ENCODE measurements around the gene GPX3. TPM values are rescaled to one million over a fixed set of nuclear protein-coding genes. Genes with fewer than 3 reads are reported as not detected.

Gene GPX3
- total RNA-seq, 4 donors from 2014 or later = 252 to 758 (median 352) TPM

DNA sequence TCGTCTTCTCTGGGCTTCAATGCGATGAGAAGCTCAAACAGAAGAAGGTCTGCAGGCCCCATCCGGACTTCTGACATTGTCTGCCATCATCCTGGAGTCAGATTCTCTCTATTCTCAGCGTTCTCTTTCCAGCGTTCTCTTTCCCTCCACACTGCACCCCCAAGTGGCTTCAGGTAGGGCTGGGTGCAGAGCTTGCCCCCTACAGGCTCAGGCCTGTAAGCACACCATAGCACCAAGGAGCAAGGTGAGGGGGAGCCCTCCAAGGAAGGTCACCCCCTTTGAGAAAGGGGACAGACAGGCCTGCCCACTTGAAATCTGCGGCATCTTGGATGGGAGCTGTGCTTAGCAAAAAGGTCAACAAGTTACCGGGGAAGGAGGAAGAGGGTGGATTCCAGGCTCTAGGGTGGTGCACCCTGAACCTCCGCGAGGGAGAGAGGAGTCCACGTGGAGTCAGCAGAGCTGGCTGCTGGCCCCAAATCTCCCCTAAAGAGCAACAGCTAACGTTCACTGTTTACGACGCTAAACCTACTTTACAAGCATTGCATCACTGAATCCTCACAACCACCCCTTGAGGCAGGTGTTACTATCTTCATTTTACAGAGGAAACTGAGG lies 27.5 kb downstream of the GPX3 start:
- no peaks in the 10 kb centered on the region for H3K27me3 ChIP-seq
- no peak overlapping the region for H3K27ac ChIP-seq
- peaks cover 0 to 11% (median 5%) of the 10 kb centered on the region in 4 donors for H3K4me1 ChIP-seq
- in situ Hi-C loops (cut with MboI; ENCODE audit: low pct_ligation_motif_present in 1 of 4, low pct_unique_long_range_greater_than_20kb in 1 of 4, low sequenced_read_pairs in 3 of 4) (no loop called here), intact Hi-C loops (cut with DNase I; ENCODE audit: low total_unique reads) (loop anchor here (5.0 kb wide), 1 partner anchor 46 kb away; no protein-coding TSS in a partner anchor)
- TF ChIP-seq, protein P1, sequence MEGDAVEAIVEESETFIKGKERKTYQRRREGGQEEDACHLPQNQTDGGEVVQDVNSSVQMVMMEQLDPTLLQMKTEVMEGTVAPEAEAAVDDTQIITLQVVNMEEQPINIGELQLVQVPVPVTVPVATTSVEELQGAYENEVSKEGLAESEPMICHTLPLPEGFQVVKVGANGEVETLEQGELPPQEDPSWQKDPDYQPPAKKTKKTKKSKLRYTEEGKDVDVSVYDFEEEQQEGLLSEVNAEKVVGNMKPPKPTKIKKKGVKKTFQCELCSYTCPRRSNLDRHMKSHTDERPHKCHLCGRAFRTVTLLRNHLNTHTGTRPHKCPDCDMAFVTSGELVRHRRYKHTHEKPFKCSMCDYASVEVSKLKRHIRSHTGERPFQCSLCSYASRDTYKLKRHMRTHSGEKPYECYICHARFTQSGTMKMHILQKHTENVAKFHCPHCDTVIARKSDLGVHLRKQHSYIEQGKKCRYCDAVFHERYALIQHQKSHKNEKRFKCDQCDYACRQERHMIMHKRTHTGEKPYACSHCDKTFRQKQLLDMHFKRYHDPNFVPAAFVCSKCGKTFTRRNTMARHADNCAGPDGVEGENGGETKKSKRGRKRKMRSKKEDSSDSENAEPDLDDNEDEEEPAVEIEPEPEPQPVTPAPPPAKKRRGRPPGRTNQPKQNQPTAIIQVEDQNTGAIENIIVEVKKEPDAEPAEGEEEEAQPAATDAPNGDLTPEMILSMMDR (IDR thresholded peaks at IDR 0.05) = peak; percentile 69 to 78 (median 75)
- no peak for TF ChIP-seq POLR2A (IDR thresholded peaks at IDR 0.05)
- no peaks in the 10 kb centered on the region for H3K9me3 ChIP-seq
- no peak overlapping the region for H3K4me3 ChIP-seq
- no peak for DNase-seq
- 67 to 93% methylated on average over 3 to 13 of the region's 13 CpGs for WGBS, 2 donors (ENCODE audit: low coverage in 1 of 2)
- H3K36me3 ChIP-seq = peaks cover 0 to 68% (median 27%) of the 10 kb centered on the region in 4 donors

DNA sequence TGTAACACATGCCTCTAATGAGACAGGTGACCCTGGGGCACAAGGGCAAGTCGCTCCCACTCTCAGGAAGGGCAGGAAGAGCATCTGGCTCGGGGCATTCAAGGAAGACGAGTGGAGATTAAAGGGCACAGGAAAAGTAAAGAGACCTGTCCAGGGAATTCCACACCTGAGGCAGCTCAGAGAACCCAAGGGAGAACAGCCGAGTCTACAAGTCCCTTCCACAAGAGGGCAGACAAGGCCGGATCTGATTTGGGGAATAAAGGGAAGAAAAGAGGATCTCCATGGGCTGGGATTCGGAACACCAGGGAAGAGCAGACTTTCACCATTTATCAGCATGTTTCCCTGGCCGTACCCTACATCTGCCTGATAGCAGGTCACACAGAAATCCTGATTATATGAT lies 28.1 kb downstream of the GPX3 start:
- peaks cover 0 to 62% (median 24%) of the 10 kb centered on the region in 4 donors for H3K36me3 ChIP-seq
- H3K27me3 ChIP-seq = no peaks in the 10 kb centered on the region
- 58 to 69% methylated on average over 4 to 7 of the region's 7 CpGs for WGBS, 2 donors (ENCODE audit: low coverage in 1 of 2)
- TF ChIP-seq, protein P1 (IDR thresholded peaks at IDR 0.05) = peak in 2 of 5 experiments; percentile 6 to 19
- TF ChIP-seq EP300 (IDR thresholded peaks at IDR 0.05; ENCODE audit: low read depth) = no peak
- no peak overlapping the region for H3K27ac ChIP-seq
- H3K4me3 ChIP-seq = no peak overlapping the region
- intact Hi-C loops (cut with DNase I; ENCODE audit: low total_unique reads) (loop anchor here (5.0 kb wide), 1 partner anchor 46 kb away; no protein-coding TSS in a partner anchor), in situ Hi-C loops (cut with MboI; ENCODE audit: low pct_ligation_motif_present in 1 of 4, low pct_unique_long_range_greater_than_20kb in 1 of 4, low sequenced_read_pairs in 3 of 4) (no loop called here)
- H3K4me1 ChIP-seq = peaks cover 0 to 16% (median 5%) of the 10 kb centered on the region in 4 donors
- DNase-seq = no peak
- no peaks in the 10 kb centered on the region for H3K9me3 ChIP-seq

DNA sequence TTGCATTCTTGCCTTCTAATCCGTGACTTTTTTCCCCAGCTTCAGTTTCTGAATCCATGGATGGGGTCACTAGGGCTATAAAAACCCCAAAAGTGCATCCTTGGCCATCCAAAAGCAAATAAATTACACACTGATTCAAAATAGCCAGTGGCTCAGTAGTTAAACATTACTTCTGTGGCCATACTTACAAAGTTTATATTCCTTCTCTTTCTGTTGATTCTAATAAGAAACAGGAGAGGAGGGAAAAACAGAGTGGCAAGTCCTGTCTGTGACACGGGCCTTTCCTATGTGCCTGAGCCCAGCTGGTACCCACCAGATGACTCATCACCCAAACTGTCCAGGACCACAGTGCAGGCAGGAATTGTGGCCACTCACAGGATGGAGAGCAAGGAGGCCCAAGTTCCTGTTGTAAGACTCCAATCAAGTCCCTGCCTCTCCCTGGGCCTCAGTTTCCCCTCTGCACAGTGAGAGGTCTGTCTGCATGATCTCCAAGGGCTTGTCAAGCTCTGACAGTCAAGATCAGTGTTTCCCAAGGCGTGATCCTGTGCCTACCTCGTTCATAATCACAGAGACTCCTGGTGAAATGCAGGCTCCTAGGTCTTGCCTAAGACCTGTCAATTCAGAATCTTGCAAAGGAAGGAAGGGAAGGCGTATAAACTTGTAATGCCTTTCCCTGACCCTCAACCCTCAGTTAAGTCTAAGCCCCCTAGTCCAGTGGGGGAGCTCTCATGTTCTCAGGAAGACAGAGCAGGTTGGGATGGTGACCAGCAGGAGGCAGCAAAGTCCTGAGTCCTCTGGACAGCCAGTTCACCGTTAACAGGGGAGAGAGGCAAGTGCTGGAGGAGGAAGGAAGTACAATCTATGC lies 30.9 kb downstream of the GPX3 start:
- H3K36me3 ChIP-seq = peaks cover 0 to 46% (median 15%) of the 10 kb centered on the region in 4 donors
- no peaks in the 10 kb centered on the region for H3K9me3 ChIP-seq
- intact Hi-C loops (cut with DNase I; ENCODE audit: low total_unique reads) = loop anchor here (2.0 kb wide), 1 partner anchor 64 kb away; no protein-coding TSS in a partner anchor
- in situ Hi-C loops (cut with MboI; ENCODE audit: low pct_ligation_motif_present in 1 of 4, low pct_unique_long_range_greater_than_20kb in 1 of 4, low sequenced_read_pairs in 3 of 4) = loop anchor here (5.0 to 10.0 kb wide), 2 partner anchors 64 to 66 kb away; no protein-coding TSS in a partner anchor
- H3K27me3 ChIP-seq = no peaks in the 10 kb centered on the region
- 60 to 80% methylated on average over 1 to 6 of the region's 6 CpGs for WGBS, 2 donors (ENCODE audit: low coverage in 1 of 2)
- TF ChIP-seq, protein P1 (IDR thresholded peaks at IDR 0.05) = peak; percentile 85 to 95 (median 86)
- no peak for TF ChIP-seq POLR2AphosphoS5 (IDR thresholded peaks at IDR 0.05)
- peak; percentile 89 for DNase-seq
- peak overlapping the region; percentile 15 to 82 (median 43) for H3K27ac ChIP-seq
- peaks cover 5 to 34% (median 13%) of the 10 kb centered on the region in 4 donors for H3K4me1 ChIP-seq
- no peak overlapping the region for H3K4me3 ChIP-seq

DNA sequence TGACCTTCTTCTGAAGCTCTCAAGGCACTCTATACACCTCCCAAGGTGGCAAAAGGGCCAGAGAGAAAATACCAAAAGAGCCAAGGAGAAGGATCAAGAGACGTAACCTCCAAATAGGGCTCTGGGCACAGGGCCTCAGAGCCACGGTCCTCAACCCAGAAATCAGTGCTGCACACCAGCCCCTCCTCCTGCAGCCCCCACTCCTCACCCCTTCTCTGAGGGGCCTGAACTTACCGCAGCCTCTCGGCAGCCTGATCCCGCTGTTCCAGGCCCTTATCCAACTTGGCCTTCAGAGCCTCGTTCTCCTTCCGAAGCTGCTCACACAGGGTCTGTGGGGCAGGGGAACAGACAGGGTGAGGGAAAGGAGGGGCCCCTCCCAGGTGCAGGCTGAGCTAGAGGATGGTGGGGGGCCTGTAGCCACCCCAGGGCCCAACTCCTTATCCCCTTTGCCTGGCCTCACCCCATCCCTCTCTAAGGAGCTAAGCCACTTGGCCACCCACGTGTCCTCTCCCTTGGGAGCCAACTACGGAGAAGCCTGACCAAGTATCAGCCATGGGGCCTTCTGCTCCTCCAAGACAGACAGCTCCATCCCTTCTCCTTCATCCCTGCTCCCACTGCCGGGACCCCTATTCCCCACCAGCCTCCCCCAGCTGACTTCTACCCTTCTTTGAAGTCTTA lies 31.7 kb downstream of the GPX3 start:
- TF ChIP-seq POLR2A (IDR thresholded peaks at IDR 0.05) (no peak), EP300 (IDR thresholded peaks at IDR 0.05; ENCODE audit: low read depth) (no peak), POLR2AphosphoS5 (IDR thresholded peaks at IDR 0.05) (no peak)
- TF ChIP-seq, protein P1 (IDR thresholded peaks at IDR 0.05) = no peak
- DNase-seq = no peak
- peaks cover 5 to 34% (median 13%) of the 10 kb centered on the region in 4 donors for H3K4me1 ChIP-seq
- 73 to 78% methylated on average over 2 to 10 of the region's 10 CpGs for WGBS, 2 donors (ENCODE audit: low coverage in 1 of 2)
- no peaks in the 10 kb centered on the region for H3K27me3 ChIP-seq
- no peaks in the 10 kb centered on the region for H3K9me3 ChIP-seq
- H3K36me3 ChIP-seq = peaks cover 0 to 39% (median 18%) of the 10 kb centered on the region in 4 donors
- in situ Hi-C loops (cut with MboI; ENCODE audit: low pct_ligation_motif_present in 1 of 4, low pct_unique_long_range_greater_than_20kb in 1 of 4, low sequenced_read_pairs in 3 of 4) (loop anchor here (5.0 to 10.0 kb wide), 2 partner anchors 63 to 65 kb away; no protein-coding TSS in a partner anchor), intact Hi-C loops (cut with DNase I; ENCODE audit: low total_unique reads) (loop anchor here (2.0 kb wide), 1 partner anchor 63 kb away; no protein-coding TSS in a partner anchor)
- H3K4me3 ChIP-seq = no peak overlapping the region
- peak overlapping the region; percentile 15 to 82 (median 43) for H3K27ac ChIP-seq

All from transverse colon (tissue), 4 donors.